CD4-positive, CD25-positive, alpha-beta regulatory T cell (primary cell): Measurements from ENCODE around the gene SCP2. TPM values are rescaled to one million over a fixed set of nuclear protein-coding genes. Genes with fewer than 3 reads are reported as not detected.
A peak's percentile ranks its signal among the peaks of the same experiment; 100 is the strongest.
"Not testable (repeated sequence)": the region's sequence is repeated elsewhere in the genome, so short reads cannot be mapped to it uniquely, and the experiment has no call there.

Experiments used
- ATAC-seq, 2 donors: fragments of 150-1000 bp; cut with Tn5 transposase; one replicate each; pipeline ENCODE4 v1.10.0; 2021; ENCODE audit warnings: low read depth in 2 of 2, moderate number of reproducible peaks in 2 of 2, moderate library complexity in 1 of 2
- DNase-seq, 3 donors: peaks; one replicate each; pipeline versions ENCODE4 v3.0.0 to v3.0.0-alpha.2; 2012 to 2022; ENCODE audit warnings: mixed read lengths in 1 of 3
- H3K27ac ChIP-seq: one replicate; pipeline ENCODE4 v1.7.0; 2013; ENCODE audit warnings: mild to moderate bottlenecking, low read length; ENCODE audit not compliant: insufficient read depth, poor library complexity, severe bottlenecking
- H3K27me3 ChIP-seq: one replicate; pipeline ENCODE4 v1.7.0; 2013; ENCODE audit warnings: low read length; ENCODE audit not compliant: control insufficient read depth, insufficient read depth
- H3K36me3 ChIP-seq: one replicate; pipeline ENCODE4 v1.7.0; 2013; ENCODE audit warnings: mild to moderate bottlenecking, low read length, moderate library complexity; ENCODE audit not compliant: control insufficient read depth, insufficient read depth
- H3K4me1 ChIP-seq: 2 replicates; pipeline ENCODE4 v1.7.0; 2013; ENCODE audit warnings: mild to moderate bottlenecking, low read length; ENCODE audit not compliant: insufficient read depth, control insufficient read depth, poor library complexity, severe bottlenecking
- H3K4me3 ChIP-seq: one replicate; pipeline ENCODE4 v1.7.0; 2013; ENCODE audit warnings: low read depth, mild to moderate bottlenecking, low read length, moderate library complexity
- H3K9me3 ChIP-seq, 2 experiments: 1 replicate in 1 of 2; 2 replicates in 1 of 2; pipeline ENCODE4 v1.7.0; 2013; ENCODE audit warnings: low read length in 2 of 2, mild to moderate bottlenecking in 1 of 2, moderate library complexity in 1 of 2; ENCODE audit not compliant: control insufficient read depth in 2 of 2
- H3K27ac Mint-ChIP-seq, 3 donors: one replicate each; pipeline ENCODE4 v1.8.0; 2020 to 2022; ENCODE audit warnings: mild to moderate bottlenecking in 3 of 3, mixed read lengths in 3 of 3, moderate library complexity in 2 of 3
- H3K27me3 Mint-ChIP-seq: one replicate; pipeline ENCODE4 v1.8.0; 2022; ENCODE audit warnings: mild to moderate bottlenecking, mixed read lengths
- H3K36me3 Mint-ChIP-seq: one replicate; pipeline ENCODE4 v1.8.0; 2020; ENCODE audit warnings: mixed read lengths
- H3K4me1 Mint-ChIP-seq, 4 donors: one replicate each; pipeline ENCODE4 v1.8.0; 2020 to 2022; ENCODE audit warnings: mixed read lengths in 4 of 4, mild to moderate bottlenecking in 1 of 4
- H3K4me3 Mint-ChIP-seq, 4 donors: one replicate each; pipeline ENCODE4 v1.8.0; 2020 to 2022; ENCODE audit warnings: mild to moderate bottlenecking in 4 of 4, mixed read lengths in 4 of 4, moderate library complexity in 3 of 4
- H3K9me3 Mint-ChIP-seq, 7 donors: one replicate each; pipeline ENCODE4 v1.8.0; 2020 to 2022; ENCODE audit warnings: mixed read lengths in 7 of 7, mild to moderate bottlenecking in 3 of 7, moderate library complexity in 2 of 7
- polyA plus RNA-seq, 4 donors: library from polyadenylated mRNA; unstranded; fragments of 300-500 nt; fragmentation: Illumina TruSeq; gene quantifications; one replicate each; pipeline ENCODE4 v1.2.3, GENCODE V29; 2021
- total RNA-seq: library from RNA; stranded (reverse); gene quantifications from one replicate; pipeline ENCODE4 v1.2.3, GENCODE V29; 2022

SCP2 gene
- total and polyA plus RNA-seq, 5 donors from 2014 or later = 58.9 to 213 (median 157) TPM

- H3K9me3 Mint-ChIP-seq = peaks cover 0 to 2% (median 0%) of the 10 kb centered on the region in 7 donors
- H3K4me1 Mint-ChIP-seq = no peaks in the 10 kb centered on the region
- H3K36me3 Mint-ChIP-seq = peaks cover 16% of the 10 kb centered on the region
Measured at GRCh38 chr1:52955129-52955970, 28.3 kb downstream of the SCP2 start.

GRCh38 chr1:52963101-52963500, 36.0 kb downstream of the SCP2 start:
- Mint-ChIP-seq H3K27ac (no peak overlapping the region), H3K4me1 (peaks cover 0 to 4% (median 0%) of the 10 kb centered on the region in 4 donors), H3K27me3 (no peaks in the 10 kb centered on the region), H3K36me3 (peaks cover 23% of the 10 kb centered on the region), H3K4me3 (no peak overlapping the region), H3K9me3 (peaks cover 0 to 2% (median 0%) of the 10 kb centered on the region in 7 donors)
- Histone ChIP-seq H3K36me3 (peaks cover 4% of the 10 kb centered on the region), H3K27ac (no peak overlapping the region), H3K4me3 (no peak overlapping the region), H3K9me3 (no peaks in the 10 kb centered on the region), H3K27me3 (no peaks in the 10 kb centered on the region), H3K4me1 (no peaks in the 10 kb centered on the region)
- DNase-seq (no peak), ATAC-seq (no peak)

More at GRCh38 chr1:52955129-52955970, 28.3 kb downstream of the SCP2 start:
- Mint-ChIP-seq H3K4me3 (no peak overlapping the region), H3K27ac (no peak overlapping the region), H3K27me3 (peaks cover 4% of the 10 kb centered on the region)
- ATAC-seq (no peak), DNase-seq (no peak)
- H3K36me3 ChIP-seq = peaks cover 3% of the 10 kb centered on the region
- no peak overlapping the region for H3K27ac ChIP-seq
- no peaks in the 10 kb centered on the region for H3K9me3 ChIP-seq
- H3K4me3 ChIP-seq = no peak overlapping the region
- H3K4me1 ChIP-seq = no peaks in the 10 kb centered on the region
- H3K27me3 ChIP-seq = no peaks in the 10 kb centered on the region

- Mint-ChIP-seq H3K4me1 (peaks cover 0 to 4% (median 0%) of the 10 kb centered on the region in 4 donors), H3K36me3 (peaks cover 12% of the 10 kb centered on the region), H3K27ac (peak overlapping the region in 1 of 3 donors; percentile 48), H3K27me3 (no peaks in the 10 kb centered on the region), H3K4me3 (no peak overlapping the region), H3K9me3 (no peaks in the 10 kb centered on the region)
- Histone ChIP-seq H3K4me1 (no peaks in the 10 kb centered on the region), H3K36me3 (no peaks in the 10 kb centered on the region), H3K27ac (no peak overlapping the region), H3K4me3 (no peak overlapping the region), H3K9me3 (no peaks in the 10 kb centered on the region), H3K27me3 (no peaks in the 10 kb centered on the region)
- DNase-seq (no peak), ATAC-seq (no peak)
Measured at GRCh38 chr1:52967666-52968065, 40.6 kb downstream of the SCP2 start.

GRCh38 chr1:52969234-52969633, 42.2 kb downstream of the SCP2 start:
- H3K9me3 Mint-ChIP-seq, ATAC-seq, H3K27me3 ChIP-seq, H3K9me3 ChIP-seq, DNase-seq, H3K4me1 ChIP-seq, H3K4me1 Mint-ChIP-seq, H3K4me3 ChIP-seq, H3K36me3 ChIP-seq, H3K4me3 Mint-ChIP-seq, H3K27me3 Mint-ChIP-seq, H3K27ac ChIP-seq: not testable (repeated sequence)
- H3K27ac Mint-ChIP-seq = peak overlapping the region in 1 of 3 donors; percentile 6
- H3K36me3 Mint-ChIP-seq = peaks cover 12% of the 10 kb centered on the region

- DNase-seq (peak in 2 of 3 donors; percentile 13 to 20), ATAC-seq (no peak)
- Histone ChIP-seq H3K4me3 (no peak overlapping the region), H3K27ac (no peak overlapping the region), H3K27me3 (no peaks in the 10 kb centered on the region), H3K9me3 (no peaks in the 10 kb centered on the region), H3K4me1 (no peaks in the 10 kb centered on the region), H3K36me3 (no peaks in the 10 kb centered on the region)
- H3K4me1 Mint-ChIP-seq = no peaks in the 10 kb centered on the region
- peaks cover 12% of the 10 kb centered on the region for H3K36me3 Mint-ChIP-seq
- H3K9me3 Mint-ChIP-seq = no peaks in the 10 kb centered on the region
- H3K27ac Mint-ChIP-seq = no peak overlapping the region
- H3K27me3 Mint-ChIP-seq = no peaks in the 10 kb centered on the region
- no peak overlapping the region for H3K4me3 Mint-ChIP-seq
Measured at GRCh38 chr1:52970149-52970548, 43.1 kb downstream of the SCP2 start.

- Mint-ChIP-seq H3K4me1 (peaks cover 0 to 4% (median under 1%) of the 10 kb centered on the region in 4 donors), H3K36me3 (peaks cover 27% of the 10 kb centered on the region), H3K27me3 (no peaks in the 10 kb centered on the region), H3K9me3 (no peaks in the 10 kb centered on the region), H3K27ac (no peak overlapping the region), H3K4me3 (no peak overlapping the region)
- Histone ChIP-seq H3K9me3 (no peaks in the 10 kb centered on the region), H3K4me3 (no peak overlapping the region), H3K27ac (no peak overlapping the region), H3K36me3 (peaks cover 20% of the 10 kb centered on the region), H3K27me3 (no peaks in the 10 kb centered on the region), H3K4me1 (no peaks in the 10 kb centered on the region)
- DNase-seq = no peak
- ATAC-seq = no peak
Measured at GRCh38 chr1:52973841-52974240, 46.8 kb downstream of the SCP2 start.

- Histone ChIP-seq H3K36me3 (peaks cover 25% of the 10 kb centered on the region), H3K9me3 (no peaks in the 10 kb centered on the region), H3K4me1 (no peaks in the 10 kb centered on the region), H3K27me3 (no peaks in the 10 kb centered on the region), H3K4me3 (no peak overlapping the region), H3K27ac (no peak overlapping the region)
- Mint-ChIP-seq H3K9me3 (no peaks in the 10 kb centered on the region), H3K27ac (no peak overlapping the region), H3K4me3 (no peak overlapping the region), H3K4me1 (peaks cover 0 to 4% (median under 1%) of the 10 kb centered on the region in 4 donors), H3K36me3 (peaks cover 29% of the 10 kb centered on the region), H3K27me3 (no peaks in the 10 kb centered on the region)
- no peak for DNase-seq
- ATAC-seq = no peak
Measured at GRCh38 chr1:52976183-52977035, 49.3 kb downstream of the SCP2 start.
